ENCODE measurements around the gene ZNF396. TPM values are rescaled to one million over a fixed set of nuclear protein-coding genes. Genes with fewer than 3 reads are reported as not detected.

ZNF396 gene
- total RNA-seq, 3 donors from 2014 or later (not counting 1 experiment from before 2014, with no cell fraction given), result 1.2 to 1.7 (median 1.2) TPM

DNA sequence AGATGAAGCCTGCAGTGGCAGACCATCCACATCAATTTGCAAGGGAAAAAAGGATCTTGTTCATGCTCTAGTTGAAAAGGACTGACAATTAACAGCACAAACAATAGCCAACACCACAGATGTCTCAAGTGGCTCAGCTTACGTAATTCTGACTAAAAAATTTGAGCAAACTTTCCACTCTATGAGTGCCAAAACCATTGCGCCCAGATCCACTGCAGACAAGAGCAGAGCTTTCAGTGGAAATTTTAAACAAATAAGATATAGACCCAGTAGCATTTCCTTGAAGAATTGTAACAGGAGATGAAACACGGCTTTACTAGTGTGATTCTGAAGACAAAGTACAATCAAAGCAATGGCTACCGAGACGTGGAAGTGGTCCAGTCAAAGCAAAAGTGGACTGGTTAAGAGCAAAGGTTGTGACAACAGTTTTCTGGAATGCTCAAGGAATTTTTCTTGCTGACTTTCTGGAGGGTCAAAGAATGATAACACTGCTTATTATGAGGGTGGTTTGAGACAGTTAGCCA lies 12.0 kb upstream of the ZNF396 start:
- WGBS (ENCODE audit: insufficient coverage), result 66% methylated on average over 5 of the region's 5 CpGs
- H3K36me3 Mint-ChIP-seq, result no peaks in the 10 kb centered on the region

DNA sequence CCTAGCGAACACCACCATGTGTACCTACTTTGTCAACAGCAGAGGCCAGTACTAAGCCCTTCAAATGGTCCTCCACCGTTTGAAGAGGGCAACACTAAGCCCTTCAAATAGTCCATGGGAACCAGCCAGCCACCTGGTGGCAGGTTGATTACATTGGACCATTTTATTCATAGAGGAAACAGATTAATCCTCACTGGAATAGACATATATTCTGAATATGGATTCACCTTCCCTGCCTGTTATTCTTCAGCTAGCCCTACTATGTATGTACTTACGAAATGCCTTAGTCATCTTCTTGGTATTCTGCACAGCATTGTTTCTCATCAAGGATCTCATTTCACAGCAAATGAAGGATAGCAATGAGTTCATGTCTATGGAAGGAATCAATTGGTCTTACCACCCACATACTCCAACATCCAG lies 10.0 kb upstream of the ZNF396 start:
- Mint-ChIP-seq H3K9me3 (no peaks in the 10 kb centered on the region), H3K4me3 (no peak overlapping the region), H3K27me3 (ENCODE audit: low read depth in 2 of 2) (peaks cover 24 to 31% of the 10 kb centered on the region in 2 donors), H3K4me1 (peaks cover 5 to 9% of the 10 kb centered on the region in 2 donors), H3K36me3 (no peaks in the 10 kb centered on the region), H3K27ac (no peak overlapping the region)
- Histone ChIP-seq H3K27me3 (ENCODE audit: control insufficient read depth, insufficient read depth, low read length) (peaks cover 2% of the 10 kb centered on the region), H3K4me1 (ENCODE audit: control insufficient read depth, insufficient read depth, low read length) (peaks cover 4% of the 10 kb centered on the region), H3K9me3 (ENCODE audit: control insufficient read depth, insufficient read depth, low read length) (no peaks in the 10 kb centered on the region), H3K36me3 (ENCODE audit: control insufficient read depth, insufficient read depth, low read length) (no peaks in the 10 kb centered on the region), H3K27ac (ENCODE audit: low read length) (no peak overlapping the region), H3K4me3 (ENCODE audit: low read length) (no peak overlapping the region)
- intact Hi-C loops (cut with micrococcal nuclease), result no loop called here
- DNase-seq, result peak in 1 of 2 donors; percentile 29
- 41% methylated on average over 3 of the region's 3 CpGs for WGBS (ENCODE audit: insufficient coverage)
- ATAC-seq, result peak in 1 of 3 donors; percentile 16
- TF ChIP-seq, protein P1, sequence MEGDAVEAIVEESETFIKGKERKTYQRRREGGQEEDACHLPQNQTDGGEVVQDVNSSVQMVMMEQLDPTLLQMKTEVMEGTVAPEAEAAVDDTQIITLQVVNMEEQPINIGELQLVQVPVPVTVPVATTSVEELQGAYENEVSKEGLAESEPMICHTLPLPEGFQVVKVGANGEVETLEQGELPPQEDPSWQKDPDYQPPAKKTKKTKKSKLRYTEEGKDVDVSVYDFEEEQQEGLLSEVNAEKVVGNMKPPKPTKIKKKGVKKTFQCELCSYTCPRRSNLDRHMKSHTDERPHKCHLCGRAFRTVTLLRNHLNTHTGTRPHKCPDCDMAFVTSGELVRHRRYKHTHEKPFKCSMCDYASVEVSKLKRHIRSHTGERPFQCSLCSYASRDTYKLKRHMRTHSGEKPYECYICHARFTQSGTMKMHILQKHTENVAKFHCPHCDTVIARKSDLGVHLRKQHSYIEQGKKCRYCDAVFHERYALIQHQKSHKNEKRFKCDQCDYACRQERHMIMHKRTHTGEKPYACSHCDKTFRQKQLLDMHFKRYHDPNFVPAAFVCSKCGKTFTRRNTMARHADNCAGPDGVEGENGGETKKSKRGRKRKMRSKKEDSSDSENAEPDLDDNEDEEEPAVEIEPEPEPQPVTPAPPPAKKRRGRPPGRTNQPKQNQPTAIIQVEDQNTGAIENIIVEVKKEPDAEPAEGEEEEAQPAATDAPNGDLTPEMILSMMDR (IDR thresholded peaks at IDR 0.05), result no peak

More for the DNA sequence above, 12.0 kb upstream of the ZNF396 start:
- no peak overlapping the region for H3K27ac Mint-ChIP-seq
- Histone ChIP-seq H3K4me3 (ENCODE audit: low read length) (no peak overlapping the region), H3K4me1 (ENCODE audit: control insufficient read depth, insufficient read depth, low read length) (peaks cover 4% of the 10 kb centered on the region), H3K27ac (ENCODE audit: low read length) (no peak overlapping the region), H3K36me3 (ENCODE audit: control insufficient read depth, insufficient read depth, low read length) (no peaks in the 10 kb centered on the region), H3K9me3 (ENCODE audit: control insufficient read depth, insufficient read depth, low read length) (no peaks in the 10 kb centered on the region), H3K27me3 (ENCODE audit: control insufficient read depth, insufficient read depth, low read length) (peaks cover 2% of the 10 kb centered on the region)
- H3K27me3 Mint-ChIP-seq (ENCODE audit: low read depth in 2 of 2), result peaks cover 22 to 31% of the 10 kb centered on the region in 2 donors
- no peak overlapping the region for H3K4me3 Mint-ChIP-seq
- H3K9me3 Mint-ChIP-seq, result no peaks in the 10 kb centered on the region
- intact Hi-C loops (cut with micrococcal nuclease), result no loop called here
- TF ChIP-seq, protein P1 (IDR thresholded peaks at IDR 0.05), result no peak
- no peak for DNase-seq
- peaks cover 5 to 9% of the 10 kb centered on the region in 2 donors for H3K4me1 Mint-ChIP-seq
- ATAC-seq, result no peak

DNA sequence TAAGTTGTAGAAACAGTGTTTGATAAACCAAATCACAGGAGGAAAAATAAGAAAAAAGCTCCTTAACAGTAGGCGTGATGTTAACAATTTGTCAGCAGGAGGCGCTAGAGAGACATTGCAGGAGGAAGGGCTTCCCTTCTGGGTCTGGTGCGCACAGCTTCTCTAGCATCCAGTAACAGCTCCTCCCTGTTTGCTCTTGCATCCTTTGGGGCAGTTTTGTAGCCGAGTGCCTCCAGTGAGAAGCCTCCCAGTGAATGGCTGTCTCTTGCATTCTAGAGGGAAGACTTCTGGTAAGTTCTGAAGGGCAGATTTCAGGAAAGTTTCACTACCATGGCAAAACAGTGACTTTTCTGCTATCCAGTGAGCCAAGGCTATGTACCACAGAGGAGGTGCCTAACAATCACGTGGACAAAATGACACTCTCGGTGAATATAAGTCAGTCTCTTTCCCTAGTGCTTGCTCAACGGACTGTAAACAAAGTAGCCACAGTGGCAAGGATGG lies 9.5 kb upstream of the ZNF396 start:
- Histone ChIP-seq H3K27me3 (ENCODE audit: control insufficient read depth, insufficient read depth, low read length) (peaks cover 2% of the 10 kb centered on the region), H3K27ac (ENCODE audit: low read length) (no peak overlapping the region), H3K4me1 (ENCODE audit: control insufficient read depth, insufficient read depth, low read length) (peaks cover 4% of the 10 kb centered on the region), H3K9me3 (ENCODE audit: control insufficient read depth, insufficient read depth, low read length) (no peaks in the 10 kb centered on the region), H3K4me3 (ENCODE audit: low read length) (no peak overlapping the region), H3K36me3 (ENCODE audit: control insufficient read depth, insufficient read depth, low read length) (no peaks in the 10 kb centered on the region)
- Mint-ChIP-seq H3K4me3 (no peak overlapping the region), H3K36me3 (no peaks in the 10 kb centered on the region), H3K9me3 (no peaks in the 10 kb centered on the region), H3K27me3 (ENCODE audit: low read depth in 2 of 2) (peaks cover 24 to 31% of the 10 kb centered on the region in 2 donors), H3K4me1 (peaks cover 5 to 9% of the 10 kb centered on the region in 2 donors), H3K27ac (no peak overlapping the region)
- intact Hi-C loops (cut with micrococcal nuclease), result loop anchor here (1.0 kb wide), 3 partner anchors 22 to 564 kb away; no protein-coding TSS in a partner anchor
- DNase-seq (peak; percentile 46 to 91), ATAC-seq (peak; percentile 95 to 99 (median 98))
- 22% methylated on average over 7 of the region's 7 CpGs for WGBS (ENCODE audit: insufficient coverage)
- TF ChIP-seq, protein P1 (IDR thresholded peaks at IDR 0.05), result peak; percentile 96

Data from natural killer cell (primary cell).